HG03039 (cell line): ENCODE results near the gene NHERF2.

Experiments used
- ATAC-seq: cut with Tn5 transposase; IDR thresholded peaks from one replicate; pipeline ENCODE4 v1.9.1; 2021; ENCODE audit warnings: mild to moderate bottlenecking, moderate library complexity; ENCODE audit not compliant: unreplicated experiment

NHERF2 gene

GRCh38 chr16:2078691-2079090 is 52.0 kb downstream of the NHERF2 start:
- no peak for ATAC-seq

- ATAC-seq = no peak
These were observed 52.7 kb downstream of the NHERF2 start for GRCh38 chr16:2079311-2079800.

GRCh38 chr16:2079991-2080390 is 53.3 kb downstream of the NHERF2 start:
- no peak for ATAC-seq

GRCh38 chr16:2081201-2082084 is 54.7 kb downstream of the NHERF2 start:
- ATAC-seq = no peak

- no peak for ATAC-seq
These were observed 55.7 kb downstream of the NHERF2 start for GRCh38 chr16:2082171-2082982.

- ATAC-seq = no peak
These were observed 56.3 kb downstream of the NHERF2 start for GRCh38 chr16:2082983-2083364.

GRCh38 chr16:2083409-2083808 is 56.7 kb downstream of the NHERF2 start:
- no peak for ATAC-seq

- ATAC-seq = no peak
These were observed 57.4 kb downstream of the NHERF2 start for GRCh38 chr16:2083876-2084780.

GRCh38 chr16:2084895-2085625 is 58.4 kb downstream of the NHERF2 start:
- no peak for ATAC-seq

GRCh38 chr16:2085669-2086068 is 59.0 kb downstream of the NHERF2 start:
- ATAC-seq = no peak

- no peak for ATAC-seq
These were observed 59.5 kb downstream of the NHERF2 start for GRCh38 chr16:2086106-2086742.

GRCh38 chr16:2086812-2087747 is 60.4 kb downstream of the NHERF2 start:
- ATAC-seq = no peak

- no peak for ATAC-seq
These were observed 61.3 kb downstream of the NHERF2 start for GRCh38 chr16:2087748-2088631.
